Endothelial cell (in vitro differentiated cells): ENCODE data around the gene GNA12. TPM values are rescaled to one million over a fixed set of nuclear protein-coding genes. Genes with fewer than 3 reads are reported as not detected.
A peak's percentile ranks its signal among the peaks of the same experiment; 100 is the strongest.

Source experiments
- DNase-seq: peaks from one replicate; pipeline ENCODE4 v3.0.0; 2021; ENCODE audit warnings: low spot score
- H3K27ac Mint-ChIP-seq: one replicate; pipeline ENCODE4 v1.8.0; 2021; ENCODE audit warnings: mixed read lengths, inconsistent platforms; ENCODE audit not compliant: unreplicated experiment
- H3K27me3 Mint-ChIP-seq: one replicate; pipeline ENCODE4 v1.8.0; 2021; ENCODE audit warnings: mild to moderate bottlenecking, moderate library complexity, mixed read lengths, inconsistent platforms; ENCODE audit not compliant: unreplicated experiment
- H3K36me3 Mint-ChIP-seq: one replicate; pipeline ENCODE4 v1.8.0; 2021; ENCODE audit warnings: mild to moderate bottlenecking, low read depth, mixed read lengths, inconsistent platforms; ENCODE audit not compliant: unreplicated experiment
- H3K4me1 Mint-ChIP-seq: one replicate; pipeline ENCODE4 v1.8.0; 2021; ENCODE audit warnings: mild to moderate bottlenecking, mixed read lengths, inconsistent platforms; ENCODE audit not compliant: unreplicated experiment
- H3K4me3 Mint-ChIP-seq: one replicate; pipeline ENCODE4 v1.8.0; 2021; ENCODE audit warnings: mild to moderate bottlenecking, mixed read lengths, inconsistent platforms; ENCODE audit not compliant: unreplicated experiment
- H3K9me3 Mint-ChIP-seq: one replicate; pipeline ENCODE4 v1.8.0; 2021; ENCODE audit warnings: mixed read lengths, inconsistent platforms; ENCODE audit not compliant: unreplicated experiment
- total RNA-seq: library from RNA; stranded (reverse); fragmentation: NEBNext Ultra II Directional; extraction: Animal tissue kit (Norgen Biotek cat#: 25700); gene quantifications from one replicate; pipeline ENCODE4 v1.2.1, GENCODE V29; 2021; ENCODE audit not compliant: unreplicated experiment
- TF ChIP-seq, protein P1 (sequence below): fragments of 200-600 bp; sonication (generic); IDR thresholded peaks from one replicate; pipeline ENCODE4 v1.5.0; 2021; ENCODE audit warnings: antibody characterized with exemption; ENCODE audit not compliant: unreplicated experiment

Gene GNA12
- total RNA-seq, 1 donor from 2014 or later, result 105 TPM

DNA sequence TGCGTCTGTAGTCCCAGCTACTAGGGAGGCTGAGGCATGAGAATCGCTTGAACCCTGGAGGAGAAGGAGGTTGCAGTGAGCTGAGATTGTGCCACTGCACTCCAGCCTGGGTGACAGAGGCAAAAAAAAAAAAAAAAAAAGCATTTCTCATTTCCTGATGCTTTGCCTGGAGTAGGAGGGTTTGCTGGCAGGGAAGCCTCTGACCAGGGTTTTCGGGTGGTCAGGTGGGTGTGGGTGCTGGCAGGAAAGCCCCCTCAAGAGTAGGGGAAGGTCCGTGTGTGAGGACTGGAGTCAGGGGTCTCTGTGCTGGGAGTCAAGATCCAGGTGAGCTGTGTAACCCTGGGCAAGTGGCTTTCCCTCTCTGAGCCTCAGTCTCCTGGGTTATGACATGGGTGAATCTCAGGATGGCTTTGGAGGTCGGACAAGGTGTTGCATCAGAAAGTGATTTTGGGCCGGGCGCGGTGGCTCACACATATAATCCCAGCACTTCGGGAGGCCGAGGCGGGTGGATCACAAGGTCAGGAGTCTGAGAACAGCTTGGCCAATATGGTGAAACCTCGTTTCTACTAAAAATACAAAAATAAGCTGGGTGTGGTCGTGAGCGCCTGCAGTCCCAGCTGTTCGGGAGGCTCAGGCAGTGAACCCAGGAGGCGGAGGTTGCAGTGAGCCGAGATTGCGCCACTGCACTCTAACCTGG is 152.9 kb downstream of the GNA12 start:
- TF ChIP-seq, protein P1, sequence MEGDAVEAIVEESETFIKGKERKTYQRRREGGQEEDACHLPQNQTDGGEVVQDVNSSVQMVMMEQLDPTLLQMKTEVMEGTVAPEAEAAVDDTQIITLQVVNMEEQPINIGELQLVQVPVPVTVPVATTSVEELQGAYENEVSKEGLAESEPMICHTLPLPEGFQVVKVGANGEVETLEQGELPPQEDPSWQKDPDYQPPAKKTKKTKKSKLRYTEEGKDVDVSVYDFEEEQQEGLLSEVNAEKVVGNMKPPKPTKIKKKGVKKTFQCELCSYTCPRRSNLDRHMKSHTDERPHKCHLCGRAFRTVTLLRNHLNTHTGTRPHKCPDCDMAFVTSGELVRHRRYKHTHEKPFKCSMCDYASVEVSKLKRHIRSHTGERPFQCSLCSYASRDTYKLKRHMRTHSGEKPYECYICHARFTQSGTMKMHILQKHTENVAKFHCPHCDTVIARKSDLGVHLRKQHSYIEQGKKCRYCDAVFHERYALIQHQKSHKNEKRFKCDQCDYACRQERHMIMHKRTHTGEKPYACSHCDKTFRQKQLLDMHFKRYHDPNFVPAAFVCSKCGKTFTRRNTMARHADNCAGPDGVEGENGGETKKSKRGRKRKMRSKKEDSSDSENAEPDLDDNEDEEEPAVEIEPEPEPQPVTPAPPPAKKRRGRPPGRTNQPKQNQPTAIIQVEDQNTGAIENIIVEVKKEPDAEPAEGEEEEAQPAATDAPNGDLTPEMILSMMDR, result no peak
- Mint-ChIP-seq H3K36me3 (no peaks in the 10 kb centered on the region), H3K9me3 (no peaks in the 10 kb centered on the region), H3K4me1 (peaks cover 11% of the 10 kb centered on the region), H3K4me3 (no peak overlapping the region), H3K27me3 (peaks cover 13% of the 10 kb centered on the region), H3K27ac (no peak overlapping the region)
- no peak for DNase-seq

DNA sequence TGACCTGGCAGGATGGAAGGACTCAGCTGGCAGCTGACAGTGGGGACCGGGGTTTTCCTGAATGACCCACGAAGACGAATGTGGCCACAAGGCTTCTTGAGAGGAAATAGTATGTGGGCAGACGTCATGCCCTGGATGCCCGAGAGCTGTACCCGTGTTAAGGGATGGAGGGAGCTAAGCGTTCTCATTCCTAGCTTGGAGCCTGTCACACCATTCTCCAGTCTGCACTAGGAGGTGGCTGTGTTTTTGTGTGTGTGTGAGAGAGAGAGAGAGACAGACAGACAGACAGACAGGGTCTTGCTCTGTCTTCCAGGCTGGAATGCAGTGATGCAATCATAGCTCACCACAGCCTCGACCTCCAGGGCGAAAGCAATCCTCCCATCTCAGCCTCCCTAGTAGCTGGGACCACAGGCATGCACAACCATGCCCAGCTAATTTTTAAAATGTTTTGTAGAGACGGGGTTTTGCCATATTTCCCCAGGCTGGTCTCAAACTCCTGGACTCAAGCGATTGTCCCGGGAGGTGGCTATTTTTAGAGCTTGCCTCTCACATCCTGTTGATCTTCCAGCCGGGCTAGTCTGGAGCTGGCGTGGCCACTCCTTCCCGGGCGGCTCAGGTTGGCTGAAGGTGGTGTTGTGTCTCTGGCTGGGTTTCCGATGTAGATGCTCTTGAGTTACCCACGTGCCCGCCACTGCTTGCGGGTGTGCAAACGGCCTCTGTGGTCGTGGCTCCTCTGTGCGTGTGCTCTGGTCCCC is 154.0 kb downstream of the GNA12 start:
- Mint-ChIP-seq H3K9me3 (no peaks in the 10 kb centered on the region), H3K27me3 (peaks cover 13% of the 10 kb centered on the region), H3K4me3 (no peak overlapping the region), H3K36me3 (no peaks in the 10 kb centered on the region), H3K4me1 (peaks cover 11% of the 10 kb centered on the region), H3K27ac (peak overlapping the region; percentile 26)
- TF ChIP-seq, protein P1, result no peak
- DNase-seq, result no peak

GRCh38 chr7:2689343-2689847 is 154.7 kb downstream of the GNA12 start:
- TF ChIP-seq, protein P1, result no peak
- H3K4me3 Mint-ChIP-seq, result no peak overlapping the region
- peaks cover 11% of the 10 kb centered on the region for H3K4me1 Mint-ChIP-seq
- H3K36me3 Mint-ChIP-seq, result no peaks in the 10 kb centered on the region
- H3K27ac Mint-ChIP-seq, result no peak overlapping the region
- H3K27me3 Mint-ChIP-seq, result peaks cover 13% of the 10 kb centered on the region
- no peak for DNase-seq
- H3K9me3 Mint-ChIP-seq, result no peaks in the 10 kb centered on the region

GRCh38 chr7:2688409-2689342 is 155.4 kb downstream of the GNA12 start:
- TF ChIP-seq, protein P1, result no peak
- H3K4me3 Mint-ChIP-seq, result no peak overlapping the region
- H3K27ac Mint-ChIP-seq, result no peak overlapping the region
- H3K36me3 Mint-ChIP-seq, result no peaks in the 10 kb centered on the region
- no peaks in the 10 kb centered on the region for H3K9me3 Mint-ChIP-seq
- peaks cover 13% of the 10 kb centered on the region for H3K27me3 Mint-ChIP-seq
- DNase-seq, result no peak
- H3K4me1 Mint-ChIP-seq, result peaks cover 11% of the 10 kb centered on the region
